Spleen (tissue), 11 donors: Measurements from ENCODE around the gene NSL1. TPM values are rescaled to one million over a fixed set of nuclear protein-coding genes. Genes with fewer than 3 reads are reported as not detected.

Experiments used
- DNase-seq: peaks from one replicate; pipeline ENCODE4 v3.0.0-alpha.2; 2020
- H3K27ac ChIP-seq, 8 donors: fragments of 200-600 bp; sonication (generic) in 7 of 8; 1 replicate in 4 of 8; 2 replicates in 4 of 8; pipeline versions ENCODE4 v1.5.0 to v1.8.0; 2016 to 2021; ENCODE audit warnings: inconsistent platforms in 4 of 8, mild to moderate bottlenecking in 4 of 8, moderate library complexity in 1 of 8
- H3K27me3 ChIP-seq, 7 donors: fragments of 200-600 bp; sonication (generic) in 6 of 7; replicated peaks in 1 of 7; 1 replicate in 4 of 7; 2 replicates in 3 of 7; pipeline versions ENCODE4 v1.5.0 to v1.8.0; 2016 to 2021; ENCODE audit warnings: inconsistent platforms in 3 of 7, mild to moderate bottlenecking in 1 of 7
- H3K36me3 ChIP-seq, 6 donors: fragments of 200-600 bp; sonication (generic) in 5 of 6; 1 replicate in 4 of 6; 2 replicates in 2 of 6; pipeline versions ENCODE4 v1.5.0 to v1.8.0; 2016 to 2021; ENCODE audit warnings: inconsistent platforms in 2 of 6
- H3K4me1 ChIP-seq, 6 donors: fragments of 200-600 bp; sonication (generic) in 5 of 6; 1 replicate in 3 of 6; 2 replicates in 3 of 6; pipeline versions ENCODE4 v1.5.0 to v1.8.0; 2016 to 2021; ENCODE audit warnings: inconsistent platforms in 3 of 6
- H3K4me3 ChIP-seq, 8 donors: fragments of 200-600 bp; sonication (generic) in 7 of 8; 1 replicate in 4 of 8; 2 replicates in 4 of 8; pipeline versions ENCODE4 v1.5.0 to v1.8.0; 2016 to 2021; ENCODE audit warnings: inconsistent platforms in 4 of 8, mild to moderate bottlenecking in 4 of 8, moderate library complexity in 2 of 8
- H3K9me3 ChIP-seq, 8 donors: fragments of 200-600 bp; sonication (generic) in 7 of 8; 1 replicate in 4 of 8; 2 replicates in 4 of 8; pipeline versions ENCODE4 v1.5.0 to v1.8.0; 2016 to 2021; ENCODE audit warnings: inconsistent platforms in 4 of 8
- POLR2A ChIP-seq, 3 donors: fragments of 450-650 bp; IDR thresholded peaks; one replicate each; pipeline ENCODE4 v1.5.1; 2017; ENCODE audit warnings: antibody characterized with exemption in 3 of 3, mild to moderate bottlenecking in 1 of 3
- POLR2AphosphoS5 ChIP-seq, 3 donors: sonication (generic); formaldehyde crosslinking; IDR thresholded peaks; one replicate each; pipeline ENCODE4 v1.5.1; 2017; ENCODE audit warnings: antibody characterized with exemption in 3 of 3
- WGBS, 5 donors: extraction: QIAGEN DNeasy Blood & Tissue Kit in 3 of 5; methylation state at CpG; one replicate each; pipeline versions ENCODE4 v1.1.5 to v1.1.7; 2013 to 2018; 5-methylcytosine and 5-hydroxymethylcytosine counted together
- intact Hi-C: fragments of 100-400 bp; cut with DNase I; formaldehyde crosslinking; loops from one replicate; pipeline ENCODE4 v1.15.0; 2023; ENCODE audit warnings: low total_unique reads
- polyA plus RNA-seq, 3 donors: library from polyadenylated mRNA; stranded (reverse); fragments of 200-250 nt; gene quantifications; one replicate each; pipeline ENCODE4 v1.2.1, GENCODE V29; 2013
- total RNA-seq, 7 donors: library from RNA; depleted of rRNA in 3 of 7; stranded (reverse); fragments of >200 nt in 3 of 7; fragmentation: NEBNext Ultra II Directional in 4 of 7; extraction: Animal tissue kit (Norgen Biotek cat#: 25700) in 4 of 7; gene quantifications; one replicate each; pipeline versions ENCODE4 v1.1.0 to v1.2.1, GENCODE V29; 2016 to 2021
- TF ChIP-seq, protein P1 (sequence below), 11 experiments: fragments of 200-600 bp in 7 of 11; fragments of 450-650 bp in 4 of 11; sonication (generic) in 4 of 11; IDR thresholded peaks in 8 of 11; conservative IDR thresholded peaks in 3 of 11; 1 replicate in 7 of 11; 2 replicates in 4 of 11; pipeline versions ENCODE4 v1.4.0 to v1.8.0; 2016 to 2021; ENCODE audit warnings: antibody characterized with exemption in 11 of 11, inconsistent platforms in 4 of 11, mild to moderate bottlenecking in 1 of 11
- donor health status: healthy with polysubstance abuse.
- donor health status: DM: no; HTN: no; CAD: no; lungs with moderate emphysema.
- donor health status: DM: no; HTN: no; CAD: no.
- donor health status: Bipolar disorder and iron deficiency.
- donor health status: healthy.
- donor health status: DM: no; HTN: no; CAD: no.
- donor health status: DM: yes; HTN: yes; CAD: no.

Gene NSL1
- total and polyA plus RNA-seq, 10 donors: 16.4 to 92.3 (median 38.2) TPM

DNA sequence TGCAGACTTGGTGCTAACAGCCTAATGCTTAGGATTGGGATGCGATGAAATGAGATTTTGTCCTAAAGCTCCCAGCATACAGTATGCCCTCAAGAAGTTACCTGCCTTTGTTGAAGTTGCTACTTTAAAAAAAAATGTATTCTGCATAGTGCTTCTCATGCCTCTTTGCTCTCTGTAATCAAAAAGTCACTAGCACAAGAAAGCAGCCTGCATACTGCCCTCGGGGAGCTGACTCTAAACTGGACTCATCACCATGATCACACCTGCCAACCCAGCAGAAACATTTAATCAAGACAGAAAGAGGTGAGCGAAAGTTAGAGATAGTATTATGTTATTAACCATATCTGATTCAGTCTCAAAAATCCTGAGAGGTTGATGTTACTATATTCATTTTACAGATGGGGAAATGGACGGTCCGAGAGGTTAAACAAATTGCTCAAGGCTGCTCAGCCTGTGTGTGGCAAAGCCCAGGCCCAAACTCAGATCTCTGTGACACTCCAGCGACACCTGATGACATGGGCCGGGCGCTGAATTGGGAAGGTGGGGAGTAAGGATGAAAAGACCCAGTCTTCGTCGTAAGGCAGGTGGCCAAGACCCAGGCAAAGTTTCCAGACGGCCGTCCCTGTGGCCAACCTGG lies 93.0 kb downstream of the NSL1 start:
- TF ChIP-seq, protein P1, sequence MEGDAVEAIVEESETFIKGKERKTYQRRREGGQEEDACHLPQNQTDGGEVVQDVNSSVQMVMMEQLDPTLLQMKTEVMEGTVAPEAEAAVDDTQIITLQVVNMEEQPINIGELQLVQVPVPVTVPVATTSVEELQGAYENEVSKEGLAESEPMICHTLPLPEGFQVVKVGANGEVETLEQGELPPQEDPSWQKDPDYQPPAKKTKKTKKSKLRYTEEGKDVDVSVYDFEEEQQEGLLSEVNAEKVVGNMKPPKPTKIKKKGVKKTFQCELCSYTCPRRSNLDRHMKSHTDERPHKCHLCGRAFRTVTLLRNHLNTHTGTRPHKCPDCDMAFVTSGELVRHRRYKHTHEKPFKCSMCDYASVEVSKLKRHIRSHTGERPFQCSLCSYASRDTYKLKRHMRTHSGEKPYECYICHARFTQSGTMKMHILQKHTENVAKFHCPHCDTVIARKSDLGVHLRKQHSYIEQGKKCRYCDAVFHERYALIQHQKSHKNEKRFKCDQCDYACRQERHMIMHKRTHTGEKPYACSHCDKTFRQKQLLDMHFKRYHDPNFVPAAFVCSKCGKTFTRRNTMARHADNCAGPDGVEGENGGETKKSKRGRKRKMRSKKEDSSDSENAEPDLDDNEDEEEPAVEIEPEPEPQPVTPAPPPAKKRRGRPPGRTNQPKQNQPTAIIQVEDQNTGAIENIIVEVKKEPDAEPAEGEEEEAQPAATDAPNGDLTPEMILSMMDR (IDR thresholded peaks at IDR 0.05 in 8 of 11, conservative IDR thresholded peaks at IDR 0.05 in 3 of 11): no peak
- no peak for TF ChIP-seq POLR2AphosphoS5 (IDR thresholded peaks at IDR 0.05)
- no peak for TF ChIP-seq POLR2A (IDR thresholded peaks at IDR 0.05)
- Histone ChIP-seq H3K4me3 (peak overlapping the region; percentile 58 to 86 (median 73)), H3K4me1 (peaks cover 24 to 50% (median 39%) of the 10 kb centered on the region in 6 donors), H3K27me3 (peaks cover 0 to 20% (median 0%) of the 10 kb centered on the region in 7 donors), H3K27ac (peak overlapping the region in 3 of 8 donors; percentile 73 to 86 (median 86)), H3K36me3 (peaks cover 0 to under 1% (median 0%) of the 10 kb centered on the region in 6 donors), H3K9me3 (no peaks in the 10 kb centered on the region)
- 29 to 37% (median 32%) methylated on average over 10 to 12 of the region's 12 CpGs for WGBS, 5 donors
- intact Hi-C loops: no loop called here
- DNase-seq: no peak

- TF ChIP-seq POLR2AphosphoS5 (IDR thresholded peaks at IDR 0.05): no peak
- TF ChIP-seq, protein P1 (IDR thresholded peaks at IDR 0.05 in 8 of 11, conservative IDR thresholded peaks at IDR 0.05 in 3 of 11): no peak
- no peak for TF ChIP-seq POLR2A (IDR thresholded peaks at IDR 0.05)
- H3K36me3 ChIP-seq: peaks cover 0 to 12% (median 0%) of the 10 kb centered on the region in 6 donors
- WGBS, 5 donors: 75 to 94% (median 87%) methylated on average over 13 of the region's 13 CpGs
- H3K4me3 ChIP-seq: no peak overlapping the region
- H3K27ac ChIP-seq: no peak overlapping the region
- peaks cover 24 to 49% (median 38%) of the 10 kb centered on the region in 6 donors for H3K4me1 ChIP-seq
- H3K9me3 ChIP-seq: no peaks in the 10 kb centered on the region
- H3K27me3 ChIP-seq: peaks cover 0 to 24% (median 0%) of the 10 kb centered on the region in 7 donors
- DNase-seq: no peak
- intact Hi-C loops: no loop called here
These were observed 94.8 kb downstream of the NSL1 start for GRCh38 chr1:212696721-212697331.

- TF ChIP-seq POLR2A (IDR thresholded peaks at IDR 0.05) (no peak), POLR2AphosphoS5 (IDR thresholded peaks at IDR 0.05) (no peak)
- TF ChIP-seq, protein P1 (IDR thresholded peaks at IDR 0.05 in 8 of 11, conservative IDR thresholded peaks at IDR 0.05 in 3 of 11): no peak
- Histone ChIP-seq H3K27ac (no peak overlapping the region), H3K4me3 (no peak overlapping the region), H3K9me3 (no peaks in the 10 kb centered on the region), H3K4me1 (peaks cover 1 to 25% (median 7%) of the 10 kb centered on the region in 6 donors), H3K36me3 (peaks cover 0 to 14% (median 0%) of the 10 kb centered on the region in 6 donors), H3K27me3 (peaks cover 0 to 9% (median 0%) of the 10 kb centered on the region in 7 donors)
- no peak for DNase-seq
- WGBS, 5 donors: 91 to 94% (median 92%) methylated on average over 9 of the region's 9 CpGs
- intact Hi-C loops: no loop called here
These were observed 98.6 kb downstream of the NSL1 start for GRCh38 chr1:212692774-212693644.
